ENCODE results near the gene PSAT1. TPM values are rescaled to one million over a fixed set of nuclear protein-coding genes. Genes with fewer than 3 reads are reported as not detected.

The PSAT1 gene
- total RNA-seq, 1 experiment from 2014 or later: 71.8 TPM

- CTCF ChIA-PET: no interaction called here
- POLR2A ChIA-PET: interaction anchor here (0.6 to 0.9 kb wide), 2 partner anchors 10 to 652 kb away, joined by 3 to 5 read pairs; no protein-coding TSS in a partner anchor
- in situ Hi-C loops (cut with HindIII; ENCODE audit: low pct_unique_long_range_greater_than_20kb, low sequenced_read_pairs): no loop called here
- H3K27ac ChIP-seq (ENCODE audit: low read length): peak overlapping the region; percentile 69; the same call in 1 of the 2 replicates
- BruUV-seq (replicated peaks): no TSS peak
- DNase-seq (ENCODE audit: low read depth, low spot score) (no peak), ATAC-seq (no peak; the same call in 1 of the 2 replicates)
- TF ChIP-seq REST (IDR thresholded peaks at IDR 0.05; ENCODE audit: insufficient read depth in 1 of 2, low read depth in 2 of 2, low read length in 1 of 2) (no peak), SIN3A (IDR thresholded peaks at IDR 0.05; ENCODE audit: borderline replicate concordance, insufficient read depth, low read depth, low read length) (no peak), TCF7L2 (IDR thresholded peaks at IDR 0.05; ENCODE audit: low read depth, low read length) (no peak), POLR2AphosphoS5 (IDR thresholded peaks at IDR 0.05; ENCODE audit: low read depth, low read length) (no peak), CTCF (IDR thresholded peaks at IDR 0.05) (no peak)
- no peaks in the 10 kb centered on the region for H3K27me3 ChIP-seq (ENCODE audit: control insufficient read depth, insufficient read depth, low read length)
- H3K4me1 ChIP-seq (ENCODE audit: control insufficient read depth, insufficient read depth, low read length): peaks cover 6% of the 10 kb centered on the region; the same call in 1 of the 2 replicates
- H3K4me3 ChIP-seq (ENCODE audit: low read depth in 2 of 2, low read length in 2 of 2): peak overlapping the region; percentile 76 to 77
- intact Hi-C loops (cut with micrococcal nuclease; ENCODE audit: unreplicated experiment): no loop called here
- peaks cover 17% of the 10 kb centered on the region for H3K36me3 ChIP-seq (ENCODE audit: control insufficient read depth, insufficient read depth, low read length)
- H3K9me3 ChIP-seq (ENCODE audit: control insufficient read depth, insufficient read depth, low read depth, low read length): no peaks in the 10 kb centered on the region
These were observed 692 bp downstream of the PSAT1 start for GRCh38 chr9:78297672-78297961.

- Histone ChIP-seq H3K9me3 (ENCODE audit: control insufficient read depth, insufficient read depth, low read depth, low read length) (no peaks in the 10 kb centered on the region), H3K27me3 (ENCODE audit: control insufficient read depth, insufficient read depth, low read length) (no peaks in the 10 kb centered on the region), H3K4me1 (ENCODE audit: control insufficient read depth, insufficient read depth, low read length) (peaks cover 6% of the 10 kb centered on the region; the same call in 1 of the 2 replicates), H3K27ac (ENCODE audit: low read length) (peak overlapping the region; percentile 69), H3K4me3 (ENCODE audit: low read depth in 2 of 2, low read length in 2 of 2) (peak overlapping the region; percentile 76 to 77), H3K36me3 (ENCODE audit: control insufficient read depth, insufficient read depth, low read length) (peaks cover 23% of the 10 kb centered on the region)
- no peak for ATAC-seq
- TF ChIP-seq SIN3A (IDR thresholded peaks at IDR 0.05; ENCODE audit: borderline replicate concordance, insufficient read depth, low read depth, low read length): no peak
- no peak for TF ChIP-seq TCF7L2 (IDR thresholded peaks at IDR 0.05; ENCODE audit: low read depth, low read length)
- TF ChIP-seq REST (IDR thresholded peaks at IDR 0.05; ENCODE audit: insufficient read depth in 1 of 2, low read depth in 2 of 2, low read length in 1 of 2): no peak
- no peak for TF ChIP-seq CTCF (IDR thresholded peaks at IDR 0.05)
- TF ChIP-seq POLR2AphosphoS5 (IDR thresholded peaks at IDR 0.05; ENCODE audit: low read depth, low read length): no peak
- POLR2A ChIA-PET: interaction anchor here (0.6 to 0.9 kb wide), 2 partner anchors 9 to 651 kb away, joined by 3 to 5 read pairs; no protein-coding TSS in a partner anchor
- intact Hi-C loops (cut with micrococcal nuclease; ENCODE audit: unreplicated experiment) (no loop called here), in situ Hi-C loops (cut with HindIII; ENCODE audit: low pct_unique_long_range_greater_than_20kb, low sequenced_read_pairs) (no loop called here)
- BruUV-seq (replicated peaks): no TSS peak
- no peak for DNase-seq (ENCODE audit: low read depth, low spot score)
- CTCF ChIA-PET: no interaction called here
These were observed 1.3 kb downstream of the PSAT1 start for GRCh38 chr9:78298046-78298765.
